ENCODE measurements around the gene CP.

The CP gene

DNA sequence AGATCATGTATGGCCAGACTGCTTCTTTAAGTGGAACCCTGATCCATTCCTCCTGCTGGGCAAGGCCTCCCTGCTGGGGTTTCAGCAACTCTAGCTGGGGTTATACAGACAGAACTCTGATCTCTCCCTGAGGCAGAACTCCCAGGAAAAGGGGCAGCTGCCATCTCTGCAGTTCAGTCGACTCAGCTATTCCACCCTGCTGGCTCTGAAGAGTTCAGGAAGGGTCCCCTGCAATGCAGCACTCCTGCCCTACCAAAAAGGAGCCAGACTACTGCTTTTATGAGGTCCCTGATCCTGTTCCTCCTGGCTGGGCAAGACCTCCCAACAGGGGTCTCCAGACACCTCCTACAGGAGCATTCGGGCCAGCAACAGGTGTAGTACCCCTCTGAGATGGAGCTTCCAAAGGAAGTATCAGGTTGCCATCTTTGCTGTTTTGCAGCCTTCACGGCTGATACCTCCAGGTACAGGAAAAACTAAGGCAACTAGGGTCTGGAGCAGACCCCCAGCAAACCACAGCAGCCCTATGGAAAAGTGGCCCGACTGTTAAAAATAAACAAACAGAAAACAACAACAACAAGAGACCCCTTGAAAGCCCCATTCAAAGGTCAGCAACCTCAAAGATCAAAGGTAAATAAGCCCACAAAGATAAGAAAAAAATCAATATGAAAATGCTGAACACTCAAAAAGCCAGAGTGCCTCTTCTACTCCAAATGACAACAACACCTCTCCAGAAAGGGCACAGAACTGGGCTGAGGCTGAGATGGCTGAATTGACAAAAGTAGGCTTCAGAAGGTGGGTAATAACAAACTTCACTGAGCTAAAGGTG is 14.2 kb upstream of the CP start:
- H2AFZ ChIP-seq (ENCODE audit: low read length), result no peak overlapping the region
- H3K4me3 ChIP-seq (ENCODE audit: low read depth, low read length, poor library complexity, severe bottlenecking), result no peak overlapping the region

DNA sequence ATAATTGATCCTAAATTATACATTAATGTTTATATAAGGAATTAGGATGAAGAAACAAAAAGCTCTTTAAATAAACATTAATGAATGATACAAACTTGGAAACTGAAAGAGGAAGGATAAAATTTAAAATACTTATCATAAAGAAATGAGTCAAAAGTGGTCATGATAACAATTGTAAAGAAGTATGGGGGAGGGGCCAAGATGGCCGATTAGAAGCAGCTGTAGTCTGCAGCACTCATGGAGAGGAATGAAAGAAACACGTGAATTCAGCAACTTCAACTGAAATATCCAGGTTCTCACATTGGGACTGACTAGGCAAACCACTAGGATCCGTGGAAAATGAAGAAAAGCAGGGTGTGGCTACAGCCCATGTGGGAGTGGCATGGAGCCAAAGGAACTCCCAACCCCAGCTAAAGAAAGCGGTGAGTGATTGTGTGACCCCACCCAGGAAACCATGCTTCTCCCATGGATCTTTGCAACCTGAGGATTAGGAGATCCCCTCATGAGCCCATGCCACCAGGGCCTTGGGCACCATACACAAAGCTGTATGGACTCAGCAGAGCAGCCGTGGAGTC is 13.1 kb upstream of the CP start:
- no peaks in the 10 kb centered on the region for H3K4me1 ChIP-seq (ENCODE audit: insufficient read depth, low read length, severe bottlenecking)
- no peaks in the 10 kb centered on the region for H3F3A ChIP-seq (ENCODE audit: insufficient read depth, low read length)
- H4K20me1 ChIP-seq (ENCODE audit: insufficient read depth, low read length), result no peaks in the 10 kb centered on the region
- no peak overlapping the region for H2AFZ ChIP-seq (ENCODE audit: low read length)
- H3K27ac ChIP-seq (ENCODE audit: low read depth, low read length, poor library complexity, severe bottlenecking), result no peak overlapping the region
- H3K9me3 ChIP-seq (ENCODE audit: low read length), result no peaks in the 10 kb centered on the region
- H3K4me2 ChIP-seq (ENCODE audit: low read length), result no peak overlapping the region
- no peak overlapping the region for H3K4me3 ChIP-seq (ENCODE audit: low read depth, low read length, poor library complexity, severe bottlenecking)
- no peak overlapping the region for H3K9ac ChIP-seq (ENCODE audit: low read length)
- no peaks in the 10 kb centered on the region for H3K79me2 ChIP-seq (ENCODE audit: insufficient read depth, low read length)
- no peaks in the 10 kb centered on the region for H3K27me3 ChIP-seq (ENCODE audit: insufficient read depth, low read length)
- H3K9me2 ChIP-seq (ENCODE audit: low read depth, low read length), result 0 out of 2 replicates have a peak, but pooled peaks cover 2% of the 10 kb centered on the region
- H3K36me3 ChIP-seq (ENCODE audit: insufficient read depth, low read length), result no peaks in the 10 kb centered on the region
- TF ChIP-seq CTCF (IDR thresholded peaks at IDR 0.05; ENCODE audit: low read length) (no peak), EZH2 (IDR thresholded peaks at IDR 0.05; ENCODE audit: borderline replicate concordance, low read length) (no peak)

More for the DNA sequence above, 14.2 kb upstream of the CP start:
- no peak overlapping the region for H3K27ac ChIP-seq (ENCODE audit: low read depth, low read length, poor library complexity, severe bottlenecking)
- no peaks in the 10 kb centered on the region for H4K20me1 ChIP-seq (ENCODE audit: insufficient read depth, low read length)
- no peaks in the 10 kb centered on the region for H3K9me2 ChIP-seq (ENCODE audit: low read depth, low read length)
- no peaks in the 10 kb centered on the region for H3K27me3 ChIP-seq (ENCODE audit: insufficient read depth, low read length)
- H3K36me3 ChIP-seq (ENCODE audit: insufficient read depth, low read length), result no peaks in the 10 kb centered on the region
- TF ChIP-seq EZH2 (IDR thresholded peaks at IDR 0.05; ENCODE audit: borderline replicate concordance, low read length) (no peak), CTCF (IDR thresholded peaks at IDR 0.05; ENCODE audit: low read length) (no peak)
- H3K79me2 ChIP-seq (ENCODE audit: insufficient read depth, low read length), result no peaks in the 10 kb centered on the region
- no peak overlapping the region for H3K4me2 ChIP-seq (ENCODE audit: low read length)
- no peaks in the 10 kb centered on the region for H3F3A ChIP-seq (ENCODE audit: insufficient read depth, low read length)
- no peaks in the 10 kb centered on the region for H3K4me1 ChIP-seq (ENCODE audit: insufficient read depth, low read length, severe bottlenecking)
- H3K9me3 ChIP-seq (ENCODE audit: low read length), result no peaks in the 10 kb centered on the region
- no peak overlapping the region for H3K9ac ChIP-seq (ENCODE audit: low read length)

DNA sequence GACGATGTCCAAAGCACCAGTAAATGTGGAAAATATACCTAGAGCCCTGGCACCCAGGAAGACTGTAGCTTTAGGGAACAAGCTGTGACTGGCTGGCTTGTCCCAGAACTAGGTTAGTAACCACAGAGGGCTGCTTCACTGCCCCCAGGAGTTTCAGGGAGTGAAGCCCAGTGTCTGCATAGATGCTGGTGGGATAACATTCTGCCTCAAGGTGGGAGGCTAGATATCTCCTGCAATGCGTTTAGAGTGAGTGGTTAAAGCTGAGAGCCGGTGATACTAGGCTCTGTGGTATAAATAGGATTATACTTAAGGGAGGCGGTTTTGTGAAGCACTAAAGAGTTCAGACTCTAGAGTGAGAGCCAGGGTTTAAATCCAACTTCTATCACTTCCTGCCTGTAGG is 11.7 kb upstream of the CP start:
- Histone ChIP-seq H4K20me1 (ENCODE audit: insufficient read depth, low read length) (no peaks in the 10 kb centered on the region), H3K9me2 (ENCODE audit: low read depth, low read length) (0 out of 2 replicates have a peak, but pooled peaks cover 4% of the 10 kb centered on the region), H3K79me2 (ENCODE audit: insufficient read depth, low read length) (no peaks in the 10 kb centered on the region), H3K9ac (ENCODE audit: low read length) (no peak overlapping the region), H3K27me3 (ENCODE audit: insufficient read depth, low read length) (no peaks in the 10 kb centered on the region), H3K4me3 (ENCODE audit: low read depth, low read length, poor library complexity, severe bottlenecking) (no peak overlapping the region), H3K4me1 (ENCODE audit: insufficient read depth, low read length, severe bottlenecking) (no peaks in the 10 kb centered on the region), H3K9me3 (ENCODE audit: low read length) (no peaks in the 10 kb centered on the region), H3F3A (ENCODE audit: insufficient read depth, low read length) (no peaks in the 10 kb centered on the region), H3K27ac (ENCODE audit: low read depth, low read length, poor library complexity, severe bottlenecking) (no peak overlapping the region), H3K4me2 (ENCODE audit: low read length) (no peak overlapping the region), H3K36me3 (ENCODE audit: insufficient read depth, low read length) (no peaks in the 10 kb centered on the region), H2AFZ (ENCODE audit: low read length) (no peak overlapping the region)
- TF ChIP-seq EZH2 (IDR thresholded peaks at IDR 0.05; ENCODE audit: borderline replicate concordance, low read length) (no peak), CTCF (IDR thresholded peaks at IDR 0.05; ENCODE audit: low read length) (no peak)

Data from OCI-LY1 (cell line).